ENCODE measurements around the gene TNNI3K.

TNNI3K gene

DNA sequence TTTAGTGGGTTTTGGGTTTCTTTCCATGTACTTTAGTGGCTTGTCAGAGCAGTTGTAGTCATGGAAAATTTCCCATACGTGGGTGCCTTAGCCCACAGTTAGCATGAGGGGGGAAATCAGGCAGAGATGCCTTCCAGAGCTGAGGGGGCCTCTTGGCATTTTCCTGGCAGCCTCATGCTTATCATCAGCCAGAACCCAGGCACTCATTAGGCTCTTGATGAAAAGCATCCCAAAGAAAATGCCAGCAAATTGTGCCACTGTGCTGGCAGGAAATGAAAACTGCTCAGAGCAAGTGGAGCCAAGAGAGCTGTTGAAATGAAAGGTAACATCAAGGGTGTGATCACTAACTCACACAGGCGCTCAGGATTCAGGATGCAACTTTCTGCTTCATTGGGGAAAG lies 128.0 kb downstream of the TNNI3K start:
- H3K4me3 ChIP-seq (ENCODE audit: low read length): no peak overlapping the region
- no peak overlapping the region for H3K4me2 ChIP-seq (ENCODE audit: low read length)
- no peaks in the 10 kb centered on the region for H3K4me1 ChIP-seq (ENCODE audit: control insufficient read depth, low read length)
- no peaks in the 10 kb centered on the region for H3K27me3 ChIP-seq (ENCODE audit: control insufficient read depth, low read length)
- no peaks in the 10 kb centered on the region for H3K9me2 ChIP-seq (replicated peaks; ENCODE audit: control insufficient read depth, low read length)
- no peaks in the 10 kb centered on the region for H3F3A ChIP-seq (ENCODE audit: control insufficient read depth, insufficient read depth)
- TF ChIP-seq, protein P1, sequence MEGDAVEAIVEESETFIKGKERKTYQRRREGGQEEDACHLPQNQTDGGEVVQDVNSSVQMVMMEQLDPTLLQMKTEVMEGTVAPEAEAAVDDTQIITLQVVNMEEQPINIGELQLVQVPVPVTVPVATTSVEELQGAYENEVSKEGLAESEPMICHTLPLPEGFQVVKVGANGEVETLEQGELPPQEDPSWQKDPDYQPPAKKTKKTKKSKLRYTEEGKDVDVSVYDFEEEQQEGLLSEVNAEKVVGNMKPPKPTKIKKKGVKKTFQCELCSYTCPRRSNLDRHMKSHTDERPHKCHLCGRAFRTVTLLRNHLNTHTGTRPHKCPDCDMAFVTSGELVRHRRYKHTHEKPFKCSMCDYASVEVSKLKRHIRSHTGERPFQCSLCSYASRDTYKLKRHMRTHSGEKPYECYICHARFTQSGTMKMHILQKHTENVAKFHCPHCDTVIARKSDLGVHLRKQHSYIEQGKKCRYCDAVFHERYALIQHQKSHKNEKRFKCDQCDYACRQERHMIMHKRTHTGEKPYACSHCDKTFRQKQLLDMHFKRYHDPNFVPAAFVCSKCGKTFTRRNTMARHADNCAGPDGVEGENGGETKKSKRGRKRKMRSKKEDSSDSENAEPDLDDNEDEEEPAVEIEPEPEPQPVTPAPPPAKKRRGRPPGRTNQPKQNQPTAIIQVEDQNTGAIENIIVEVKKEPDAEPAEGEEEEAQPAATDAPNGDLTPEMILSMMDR (IDR thresholded peaks at IDR 0.05; ENCODE audit: low read depth, low read length, poor library complexity, severe bottlenecking): no peak
- TF ChIP-seq EZH2phosphoT487 (IDR thresholded peaks at IDR 0.05; ENCODE audit: borderline replicate concordance, low read length): no peak
- H3K36me3 ChIP-seq (ENCODE audit: control insufficient read depth, low read length): no peaks in the 10 kb centered on the region
- no peak overlapping the region for H3K27ac ChIP-seq (ENCODE audit: low read depth, low read length)
- H4K20me1 ChIP-seq (ENCODE audit: control insufficient read depth, insufficient read depth, low read depth, low read length): no peaks in the 10 kb centered on the region
- no peaks in the 10 kb centered on the region for H3K9me3 ChIP-seq (ENCODE audit: control insufficient read depth, insufficient read depth, low read length)
- no peaks in the 10 kb centered on the region for H3K79me2 ChIP-seq (ENCODE audit: control insufficient read depth, low read length)

DNA sequence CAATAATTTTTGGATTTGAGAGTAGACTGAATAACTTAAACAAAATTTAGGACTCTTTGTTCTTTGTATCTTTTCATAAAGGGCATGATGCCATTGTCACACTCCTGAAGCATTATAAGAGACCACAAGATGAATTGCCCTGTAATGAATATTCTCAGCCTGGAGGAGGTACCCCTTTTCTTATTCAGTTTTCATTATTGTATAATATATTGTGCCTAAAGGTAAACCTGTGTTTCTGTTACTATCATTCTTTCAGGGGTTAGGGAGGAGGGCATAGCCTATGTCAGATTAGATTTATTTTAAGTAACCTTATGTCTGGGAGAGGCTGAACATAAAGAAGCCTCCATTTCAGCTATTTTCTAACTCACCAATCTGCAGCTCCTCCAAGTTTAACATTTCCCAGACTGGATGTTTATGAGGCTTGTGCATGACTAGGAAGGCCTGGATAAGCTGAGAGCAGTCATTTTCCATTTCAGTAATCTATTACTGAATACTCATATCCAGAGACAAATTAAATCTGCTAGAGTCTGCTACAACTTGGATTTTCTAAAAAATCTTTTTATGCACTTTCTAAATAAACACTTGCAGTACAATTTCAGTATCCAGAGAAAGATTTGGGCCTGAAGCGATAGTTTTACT lies 132.1 kb downstream of the TNNI3K start:
- no peaks in the 10 kb centered on the region for H3K9me3 ChIP-seq (ENCODE audit: control insufficient read depth, insufficient read depth, low read length)
- H3K9me2 ChIP-seq (replicated peaks; ENCODE audit: control insufficient read depth, low read length): no peaks in the 10 kb centered on the region
- no peak overlapping the region for H3K4me2 ChIP-seq (ENCODE audit: low read length)
- H3K36me3 ChIP-seq (ENCODE audit: control insufficient read depth, low read length): no peaks in the 10 kb centered on the region
- H3K4me1 ChIP-seq (ENCODE audit: control insufficient read depth, low read length): no peaks in the 10 kb centered on the region
- H3K27me3 ChIP-seq (ENCODE audit: control insufficient read depth, low read length): no peaks in the 10 kb centered on the region
- H3K79me2 ChIP-seq (ENCODE audit: control insufficient read depth, low read length): no peaks in the 10 kb centered on the region
- no peak overlapping the region for H3K4me3 ChIP-seq (ENCODE audit: low read length)
- H3F3A ChIP-seq (ENCODE audit: control insufficient read depth, insufficient read depth): no peaks in the 10 kb centered on the region
- no peak overlapping the region for H3K27ac ChIP-seq (ENCODE audit: low read depth, low read length)
- no peaks in the 10 kb centered on the region for H4K20me1 ChIP-seq (ENCODE audit: control insufficient read depth, insufficient read depth, low read depth, low read length)
- TF ChIP-seq, protein P1 (IDR thresholded peaks at IDR 0.05; ENCODE audit: low read depth, low read length, poor library complexity, severe bottlenecking): no peak
- no peak for TF ChIP-seq EZH2phosphoT487 (IDR thresholded peaks at IDR 0.05; ENCODE audit: borderline replicate concordance, low read length)

DNA sequence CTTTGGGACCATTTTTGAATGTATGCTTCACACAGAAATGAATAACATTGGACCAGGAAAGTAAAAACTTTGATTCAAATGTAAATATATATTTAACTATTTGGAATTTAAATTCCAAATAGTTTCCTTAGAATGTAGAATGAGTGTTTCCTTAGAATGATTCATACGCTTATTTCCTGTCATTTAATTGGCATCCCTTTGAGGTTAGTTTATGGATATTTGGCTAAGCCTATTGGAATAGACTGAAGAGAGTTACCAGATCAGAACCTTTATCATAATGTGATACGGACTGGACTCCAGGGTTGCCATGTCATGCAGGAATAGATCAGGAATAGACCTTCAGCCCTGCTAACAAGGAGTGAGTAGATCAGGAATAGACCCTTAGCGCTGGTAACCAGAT lies 133.1 kb downstream of the TNNI3K start:
- Histone ChIP-seq H3K4me1 (ENCODE audit: control insufficient read depth, low read length) (no peaks in the 10 kb centered on the region), H3K9me3 (ENCODE audit: control insufficient read depth, insufficient read depth, low read length) (no peaks in the 10 kb centered on the region), H3F3A (ENCODE audit: control insufficient read depth, insufficient read depth) (no peaks in the 10 kb centered on the region), H4K20me1 (ENCODE audit: control insufficient read depth, insufficient read depth, low read depth, low read length) (no peaks in the 10 kb centered on the region), H3K9me2 (replicated peaks; ENCODE audit: control insufficient read depth, low read length) (no peaks in the 10 kb centered on the region), H3K27ac (ENCODE audit: low read depth, low read length) (no peak overlapping the region), H3K27me3 (ENCODE audit: control insufficient read depth, low read length) (no peaks in the 10 kb centered on the region), H3K4me2 (ENCODE audit: low read length) (no peak overlapping the region), H3K4me3 (ENCODE audit: low read length) (no peak overlapping the region), H3K79me2 (ENCODE audit: control insufficient read depth, low read length) (no peaks in the 10 kb centered on the region), H3K36me3 (ENCODE audit: control insufficient read depth, low read length) (no peaks in the 10 kb centered on the region)
- TF ChIP-seq EZH2phosphoT487 (IDR thresholded peaks at IDR 0.05; ENCODE audit: borderline replicate concordance, low read length): no peak
- TF ChIP-seq, protein P1 (IDR thresholded peaks at IDR 0.05; ENCODE audit: low read depth, low read length, poor library complexity, severe bottlenecking): no peak

Measured in DOHH2 (cell line).